Effector CD4-positive, alpha-beta T cell (primary cell): ENCODE data around the gene NPW.

Experiments used
- DNase-seq: peaks from one replicate; pipeline ENCODE4 v3.0.0-alpha.2; 2020
- total RNA-seq: gene quantifications from one replicate; lab custom pipeline; 2026; lab: John Stamatoyannopoulos, UW

Gene NPW
- total RNA-seq, result 0.75 reads per million

GRCh38 chr16:2019518-2019920 is at the start of gene NPW:
TSS of gene NPW (plus strand) at chr16:2019785.
- DNase-seq, result no peak

GRCh38 chr16:1971796-1972489 is 47.6 kb upstream of the NPW start, which contains the start of gene TBL3:
TSS of gene TBL3 (plus strand) at chr16:1972053. CDS start at chr16:1972165, 112 bp downstream.
- DNase-seq, result peak; percentile 95

- no peak for DNase-seq
Measured at GRCh38 chr16:1972490-1972877, 47.1 kb upstream of the NPW start.

GRCh38 chr16:1973461-1974156 is 46.0 kb upstream of the NPW start:
- no peak for DNase-seq

- DNase-seq, result no peak
Measured at GRCh38 chr16:1974157-1975070, 45.2 kb upstream of the NPW start.

GRCh38 chr16:1975432-1976215 is 44.0 kb upstream of the NPW start:
- DNase-seq, result no peak

GRCh38 chr16:1976216-1976520 is 43.4 kb upstream of the NPW start:
- DNase-seq, result no peak

- no peak for DNase-seq
Measured at GRCh38 chr16:1976951-1977874, 42.4 kb upstream of the NPW start.

- DNase-seq, result no peak
Measured at GRCh38 chr16:1977875-1978268, 41.7 kb upstream of the NPW start.

GRCh38 chr16:1978476-1979120 is 41.0 kb upstream of the NPW start:
- no peak for DNase-seq

- no peak for DNase-seq
Measured at GRCh38 chr16:1979271-1980029, 40.1 kb upstream of the NPW start.

- no peak for DNase-seq
Measured at GRCh38 chr16:1980030-1980769, 39.4 kb upstream of the NPW start.

GRCh38 chr16:1980770-1981087 is 38.9 kb upstream of the NPW start:
- DNase-seq, result no peak

- DNase-seq, result no peak
Measured at GRCh38 chr16:1981398-1981836, 38.2 kb upstream of the NPW start, which contains the start of gene NOXO1. TSS of gene NOXO1 (minus strand) at chr16:1981469. CDS start at chr16:1981179, 290 bp downstream.

- DNase-seq, result no peak
Measured at GRCh38 chr16:1982013-1982433, 37.6 kb upstream of the NPW start.

GRCh38 chr16:1982991-1983543 is 36.5 kb upstream of the NPW start:
- no peak for DNase-seq

- peak; percentile 36 for DNase-seq
Measured at GRCh38 chr16:1983544-1984346, 35.8 kb upstream of the NPW start, which contains the start of gene GFER. TSS of gene GFER (plus strand) at chr16:1984193. CDS start at chr16:1984219, 26 bp downstream.
